HCT116 (cell line): ENCODE results near the gene PCSK9. TPM values are rescaled to one million over a fixed set of nuclear protein-coding genes. Genes with fewer than 3 reads are reported as not detected.

ENCODE experiments used
- ATAC-seq: fragments of 200-7000 bp; cut with Tn5 transposase; 2 replicates; pipeline ENCODE4 v1.9.1; 2020; ENCODE audit warnings: mild to moderate bottlenecking, moderate library complexity
- BruUV-seq: library from RNA; stranded (reverse); fragments of 400-500 nt; replicated peaks from 2 replicates; lab custom pipeline; 2021; lab: Mats Ljungman, UMichigan
- CTCF ChIA-PET: fragments of 300-600 bp; sonication (Branson Sonifier 250); formaldehyde crosslinking; loops from one replicate; lab custom pipeline; 2021; ENCODE audit warnings: antibody characterized with exemption; lab: Charles Lee
- POLR2A ChIA-PET: fragments of 300-600, 350-600 bp; sonication (Branson Sonifier 250); formaldehyde crosslinking; loops from one replicate; lab custom pipeline; 2021; ENCODE audit warnings: antibody characterized with exemption; lab: Charles Lee
- RAD21 ChIA-PET, 2 experiments: fragments of 300-600 bp; sonication (Branson Sonifier 250); formaldehyde crosslinking; loops; one replicate each; lab custom pipeline; 2023; ENCODE audit warnings: low total read pairs in 2 of 2; ENCODE audit not compliant: uncharacterized antibody in 2 of 2, unreplicated experiment in 2 of 2, low non-redundant PET in 1 of 2; lab: Charles Lee
- DNase-seq: peaks from one replicate; pipeline ENCODE4 v3.0.0-alpha.2; 2010; ENCODE audit warnings: low read depth, low spot score
- H2AFZ ChIP-seq: fragments of 200-600 bp; shearing (Covaris generic), sonication (generic); 2 replicates; pipeline ENCODE4 v1.6.1; 2017; ENCODE audit warnings: low read depth, mixed run types, mixed read lengths, antibody characterized with exemption, low read length; ENCODE audit not compliant: poor library complexity, severe bottlenecking
- H3K27ac ChIP-seq: 2 replicates; pipeline ENCODE4 v1.5.1; 2012; ENCODE audit warnings: low read depth, low read length
- H3K27me3 ChIP-seq: fragments of 200-600 bp; sonication (generic); 2 replicates; pipeline ENCODE4 v1.6.1; 2016; ENCODE audit warnings: mixed run types, low read length, mixed read lengths; ENCODE audit not compliant: insufficient read depth
- H3K36me3 ChIP-seq, 2 experiments: fragments of 200-500 bp in 1 of 2; fragments of 200-600 bp in 1 of 2; sonication (Bioruptor generic) in 1 of 2; sonication (generic) in 1 of 2; 2 replicates each; pipeline versions ENCODE4 v1.5.1 to v1.6.1; 2014 to 2016; ENCODE audit warnings: low read length in 2 of 2, inconsistent platforms in 1 of 2, mixed read lengths in 1 of 2, mixed run types in 1 of 2; ENCODE audit not compliant: insufficient read depth in 2 of 2, control insufficient read depth in 1 of 2
- H3K4me1 ChIP-seq, 2 experiments: fragments of 200-600 bp in 1 of 2; sonication (generic) in 1 of 2; 2 replicates each; pipeline versions ENCODE4 v1.5.1 to v1.6.1; 2012 to 2017; ENCODE audit warnings: low read length in 2 of 2, inconsistent platforms in 1 of 2, mild to moderate bottlenecking in 1 of 2, mixed read lengths in 1 of 2, mixed run types in 1 of 2, moderate library complexity in 1 of 2; ENCODE audit not compliant: insufficient read depth in 2 of 2, control insufficient read depth in 1 of 2
- H3K4me2 ChIP-seq: fragments of 200-600 bp; sonication (generic); 2 replicates; pipeline ENCODE4 v1.6.1; 2017; ENCODE audit warnings: mixed run types, low read length, mixed read lengths
- H3K4me3 ChIP-seq, 2 experiments: fragments of 200-600 bp in 1 of 2; sonication (generic) in 1 of 2; replicated peaks in 1 of 2; 2 replicates each; pipeline ENCODE4 v1.5.1; 2011 to 2016; ENCODE audit warnings: low read length in 2 of 2, control low read depth in 1 of 2, low read depth in 1 of 2, mild to moderate bottlenecking in 1 of 2, mixed read lengths in 1 of 2, mixed run types in 1 of 2
- H3K79me2 ChIP-seq: fragments of 200-600 bp; sonication (generic); 2 replicates; pipeline ENCODE4 v1.6.1; 2017; ENCODE audit warnings: mild to moderate bottlenecking, mixed run types, low read length, moderate library complexity, mixed read lengths; ENCODE audit not compliant: insufficient read depth
- H3K9ac ChIP-seq: fragments of 200-600 bp; sonication (generic); 2 replicates; pipeline ENCODE4 v1.6.1; 2016; ENCODE audit warnings: low read length, mixed read lengths
- H3K9me2 ChIP-seq: fragments of 200-600 bp; sonication (generic), shearing (Covaris generic); 2 replicates; pipeline ENCODE4 v1.6.1; 2017; ENCODE audit warnings: mixed run types, mild to moderate bottlenecking, moderate library complexity; ENCODE audit not compliant: insufficient read depth
- H3K9me3 ChIP-seq, 2 experiments: fragments of 200-500 bp in 1 of 2; fragments of 200-600 bp in 1 of 2; sonication (Bioruptor generic) in 1 of 2; sonication (generic) in 1 of 2; 2 replicates each; pipeline ENCODE4 v1.6.1; 2014 to 2017; ENCODE audit warnings: low read length in 2 of 2, mixed read lengths in 2 of 2, inconsistent platforms in 1 of 2, low read depth in 1 of 2, mild to moderate bottlenecking in 1 of 2, mixed run types in 1 of 2, moderate library complexity in 1 of 2; ENCODE audit not compliant: control insufficient read depth in 1 of 2, insufficient read depth in 1 of 2
- H4K20me1 ChIP-seq: fragments of 200-600 bp; sonication (generic), shearing (Covaris generic); 2 replicates; pipeline ENCODE4 v1.6.1; 2017; ENCODE audit warnings: mixed run types, mild to moderate bottlenecking, moderate library complexity; ENCODE audit not compliant: insufficient read depth
- CEBPB ChIP-seq: IDR thresholded peaks from 2 replicates; pipeline ENCODE4 v1.6.1; 2012; ENCODE audit warnings: low read depth
- ELF1 ChIP-seq: IDR thresholded peaks from 2 replicates; pipeline ENCODE4 v1.6.1; 2012; ENCODE audit warnings: low read depth, borderline replicate concordance
- EZH2 ChIP-seq: fragments of 200-600 bp; sonication (generic); IDR thresholded peaks from 2 replicates; pipeline ENCODE4 v1.6.1; 2017; ENCODE audit warnings: antibody characterized with exemption, mixed run types
- FOSL1 ChIP-seq: IDR thresholded peaks from 2 replicates; pipeline ENCODE4 v1.6.1; 2012; ENCODE audit warnings: low read depth
- JUND ChIP-seq: IDR thresholded peaks from 2 replicates; pipeline ENCODE4 v1.6.1; 2012
- POLR2AphosphoS5 ChIP-seq: IDR thresholded peaks from 2 replicates; pipeline ENCODE4 v1.6.1; 2011; ENCODE audit warnings: mild to moderate bottlenecking, low read depth, low read length, moderate library complexity
- RAD21 ChIP-seq: IDR thresholded peaks from 2 replicates; pipeline ENCODE4 v1.6.1; 2012; ENCODE audit warnings: low read depth, mild to moderate bottlenecking
- SIN3A ChIP-seq: IDR thresholded peaks from 2 replicates; pipeline ENCODE4 v1.6.1; 2012; ENCODE audit warnings: low read depth
- SRF ChIP-seq: IDR thresholded peaks from 2 replicates; pipeline ENCODE4 v1.6.1; 2012; ENCODE audit warnings: low read depth
- ZNF274 ChIP-seq: fragments of 200-500 bp; sonication (Bioruptor generic); IDR thresholded peaks from 2 replicates; pipeline ENCODE4 v1.6.1; 2014; ENCODE audit warnings: mild to moderate bottlenecking, low read depth, low read length, inconsistent platforms
- intact Hi-C: fragments of 100-400 bp; cut with micrococcal nuclease; formaldehyde crosslinking; loops from 2 replicates; pipeline ENCODE4 v1.10.0; 2022
- total RNA-seq: library from RNA; stranded (reverse); gene quantifications from one replicate; pipeline ENCODE4 v1.2.1, GENCODE V29; 2021; ENCODE audit not compliant: unreplicated experiment
- TF ChIP-seq, protein P1 (sequence below): IDR thresholded peaks from 2 replicates; pipeline ENCODE4 v1.6.1; 2012
- TF ChIP-seq, protein P2 (sequence below): IDR thresholded peaks from 2 replicates; pipeline ENCODE4 v1.6.1; 2012; ENCODE audit warnings: low read depth
- TF ChIP-seq, protein P3 (sequence below): IDR thresholded peaks from 2 replicates; pipeline ENCODE4 v1.6.1; 2012

PCSK9 gene
- total RNA-seq, 1 experiment from 2014 or later: 39.6 TPM

DNA sequence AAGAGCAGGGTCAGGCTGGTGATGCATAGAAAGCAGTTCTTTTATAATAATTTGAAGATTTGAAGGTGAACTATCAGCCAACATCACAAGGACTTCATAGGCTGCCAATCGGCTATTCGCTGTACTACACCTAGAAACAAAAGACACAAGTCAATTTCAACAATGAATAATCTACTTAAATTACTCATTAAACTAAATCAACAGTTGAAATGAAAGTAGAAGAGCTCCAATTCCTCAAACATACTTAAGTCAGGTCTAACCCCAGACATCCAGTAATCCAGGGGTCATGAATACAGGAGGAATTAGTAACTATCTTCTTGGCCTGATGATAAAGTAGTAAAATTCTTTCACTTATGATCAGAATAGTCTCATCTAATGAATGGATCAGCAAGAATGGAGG lies 64.5 kb downstream of the PCSK9 start:
- ChIA-PET RAD21 (no interaction called here), POLR2A (no interaction called here), CTCF (no interaction called here)
- no peak for DNase-seq
- H3K79me2 ChIP-seq: no peaks in the 10 kb centered on the region
- no peak overlapping the region for H2AFZ ChIP-seq
- BruUV-seq: no TSS peak
- H3K9ac ChIP-seq: no peak overlapping the region
- H3K27me3 ChIP-seq: no peaks in the 10 kb centered on the region
- TF ChIP-seq, protein P1, sequence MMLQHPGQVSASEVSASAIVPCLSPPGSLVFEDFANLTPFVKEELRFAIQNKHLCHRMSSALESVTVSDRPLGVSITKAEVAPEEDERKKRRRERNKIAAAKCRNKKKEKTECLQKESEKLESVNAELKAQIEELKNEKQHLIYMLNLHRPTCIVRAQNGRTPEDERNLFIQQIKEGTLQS: no peak
- TF ChIP-seq FOSL1: no peak
- no peak for TF ChIP-seq RAD21
- TF ChIP-seq SIN3A: no peak
- no peak for TF ChIP-seq ZNF274
- no peak for TF ChIP-seq JUND
- no peak for TF ChIP-seq EZH2
- TF ChIP-seq, protein P2, sequence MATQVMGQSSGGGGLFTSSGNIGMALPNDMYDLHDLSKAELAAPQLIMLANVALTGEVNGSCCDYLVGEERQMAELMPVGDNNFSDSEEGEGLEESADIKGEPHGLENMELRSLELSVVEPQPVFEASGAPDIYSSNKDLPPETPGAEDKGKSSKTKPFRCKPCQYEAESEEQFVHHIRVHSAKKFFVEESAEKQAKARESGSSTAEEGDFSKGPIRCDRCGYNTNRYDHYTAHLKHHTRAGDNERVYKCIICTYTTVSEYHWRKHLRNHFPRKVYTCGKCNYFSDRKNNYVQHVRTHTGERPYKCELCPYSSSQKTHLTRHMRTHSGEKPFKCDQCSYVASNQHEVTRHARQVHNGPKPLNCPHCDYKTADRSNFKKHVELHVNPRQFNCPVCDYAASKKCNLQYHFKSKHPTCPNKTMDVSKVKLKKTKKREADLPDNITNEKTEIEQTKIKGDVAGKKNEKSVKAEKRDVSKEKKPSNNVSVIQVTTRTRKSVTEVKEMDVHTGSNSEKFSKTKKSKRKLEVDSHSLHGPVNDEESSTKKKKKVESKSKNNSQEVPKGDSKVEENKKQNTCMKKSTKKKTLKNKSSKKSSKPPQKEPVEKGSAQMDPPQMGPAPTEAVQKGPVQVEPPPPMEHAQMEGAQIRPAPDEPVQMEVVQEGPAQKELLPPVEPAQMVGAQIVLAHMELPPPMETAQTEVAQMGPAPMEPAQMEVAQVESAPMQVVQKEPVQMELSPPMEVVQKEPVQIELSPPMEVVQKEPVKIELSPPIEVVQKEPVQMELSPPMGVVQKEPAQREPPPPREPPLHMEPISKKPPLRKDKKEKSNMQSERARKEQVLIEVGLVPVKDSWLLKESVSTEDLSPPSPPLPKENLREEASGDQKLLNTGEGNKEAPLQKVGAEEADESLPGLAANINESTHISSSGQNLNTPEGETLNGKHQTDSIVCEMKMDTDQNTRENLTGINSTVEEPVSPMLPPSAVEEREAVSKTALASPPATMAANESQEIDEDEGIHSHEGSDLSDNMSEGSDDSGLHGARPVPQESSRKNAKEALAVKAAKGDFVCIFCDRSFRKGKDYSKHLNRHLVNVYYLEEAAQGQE: no peak
- no peak for TF ChIP-seq POLR2AphosphoS5
- no peak for TF ChIP-seq ELF1
- TF ChIP-seq, protein P3, sequence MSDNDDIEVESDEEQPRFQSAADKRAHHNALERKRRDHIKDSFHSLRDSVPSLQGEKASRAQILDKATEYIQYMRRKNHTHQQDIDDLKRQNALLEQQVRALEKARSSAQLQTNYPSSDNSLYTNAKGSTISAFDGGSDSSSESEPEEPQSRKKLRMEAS: no peak
- no peak for TF ChIP-seq SRF
- TF ChIP-seq CEBPB: no peak
- no peak overlapping the region for H3K27ac ChIP-seq
- intact Hi-C loops: no loop called here
- no peaks in the 10 kb centered on the region for H3K9me2 ChIP-seq
- H3K36me3 ChIP-seq: peaks cover 19 to 29% of the 10 kb centered on the region in 2 experiments; a peak in 3 of 4 replicates
- no peak overlapping the region for H3K4me3 ChIP-seq
- no peaks in the 10 kb centered on the region for H3K4me1 ChIP-seq
- ATAC-seq: no peak
- H4K20me1 ChIP-seq: no peaks in the 10 kb centered on the region
- no peak overlapping the region for H3K4me2 ChIP-seq
- H3K9me3 ChIP-seq: no peaks in the 10 kb centered on the region
